GM23338 (cell line): Measurements from ENCODE around the gene EIF2AK3. TPM values are rescaled to one million over a fixed set of nuclear protein-coding genes. Genes with fewer than 3 reads are reported as not detected.
"Not testable (repeated sequence)": the region's sequence is repeated elsewhere in the genome, so short reads cannot be mapped to it uniquely, and the experiment has no call there.

Source experiments
- ATAC-seq: fragments of 200-7000 bp; cut with Tn5 transposase; 3 replicates; pipeline ENCODE4 v1.9.1; 2020
- DNase-seq: peaks from one replicate; pipeline ENCODE4 v3.0.0-alpha.2; 2015; ENCODE audit warnings: low spot score
- H2AFZ ChIP-seq: fragments of 200-600 bp; sonication (generic); 2 replicates; pipeline ENCODE4 v1.8.0; 2016; ENCODE audit warnings: antibody characterized with exemption, mild to moderate bottlenecking, moderate library complexity
- H3F3A ChIP-seq: fragments of 200-600 bp; sonication (generic); replicated peaks from 2 replicates; pipeline ENCODE4 v1.8.0; 2017; ENCODE audit warnings: antibody characterized with exemption, mixed run types, low read depth
- H3K27ac ChIP-seq: fragments of 200-600 bp; sonication (generic); 2 replicates; pipeline ENCODE4 v1.6.1; 2016; ENCODE audit warnings: low read depth
- H3K27me3 ChIP-seq: fragments of 200-600 bp; sonication (generic); 2 replicates; pipeline ENCODE4 v1.8.0; 2016; ENCODE audit warnings: mild to moderate bottlenecking, mixed run types, moderate library complexity; ENCODE audit not compliant: insufficient read depth
- H3K36me3 ChIP-seq: fragments of 200-600 bp; sonication (generic); 2 replicates; pipeline ENCODE4 v1.8.0; 2016; ENCODE audit warnings: mild to moderate bottlenecking; ENCODE audit not compliant: insufficient read depth
- H3K4me1 ChIP-seq: fragments of 200-600 bp; sonication (generic); 2 replicates; pipeline ENCODE4 v1.8.0; 2016; ENCODE audit warnings: mild to moderate bottlenecking, moderate library complexity; ENCODE audit not compliant: insufficient read depth
- H3K4me2 ChIP-seq: fragments of 200-600 bp; sonication (generic); 2 replicates; pipeline ENCODE4 v1.7.1; 2017; ENCODE audit warnings: mixed run types
- H3K4me3 ChIP-seq: fragments of 200-600 bp; sonication (generic); 2 replicates; pipeline ENCODE4 v1.6.1; 2016; ENCODE audit warnings: mixed run types
- H3K79me2 ChIP-seq: fragments of 200-600 bp; sonication (generic); replicated peaks from 2 replicates; pipeline ENCODE4 v1.8.0; 2017; ENCODE audit warnings: mild to moderate bottlenecking; ENCODE audit not compliant: insufficient read depth
- H3K9me2 ChIP-seq: fragments of 200-600 bp; sonication (generic); 2 replicates; pipeline ENCODE4 v1.8.0; 2017; ENCODE audit not compliant: insufficient read depth
- H4K20me1 ChIP-seq: fragments of 200-600 bp; sonication (generic); replicated peaks from 2 replicates; pipeline ENCODE4 v1.8.0; 2017; ENCODE audit warnings: mild to moderate bottlenecking; ENCODE audit not compliant: insufficient read depth
- H3K27ac Mint-ChIP-seq: 2 replicates; pipeline ENCODE4 v1.8.0; 2020; ENCODE audit warnings: inconsistent platforms, mild to moderate bottlenecking, moderate library complexity, mixed read lengths
- H3K27me3 Mint-ChIP-seq: 3 replicates; pipeline ENCODE4 v1.8.0; 2022; ENCODE audit warnings: low read depth, mild to moderate bottlenecking, moderate library complexity, mixed read lengths, inconsistent platforms; ENCODE audit not compliant: insufficient read depth, poor library complexity
- H3K36me3 Mint-ChIP-seq: 3 replicates; pipeline ENCODE4 v1.8.0; 2021; ENCODE audit warnings: low read depth, mild to moderate bottlenecking, inconsistent platforms, moderate library complexity, mixed read lengths
- H3K4me1 Mint-ChIP-seq: 3 replicates; pipeline ENCODE4 v1.8.0; 2020; ENCODE audit warnings: mild to moderate bottlenecking, inconsistent platforms, mixed read lengths
- H3K4me3 Mint-ChIP-seq: 3 replicates; pipeline ENCODE4 v1.8.0; 2021; ENCODE audit warnings: moderate library complexity, mild to moderate bottlenecking, inconsistent platforms, mixed read lengths
- H3K9me3 Mint-ChIP-seq: 3 replicates; pipeline ENCODE4 v1.8.0; 2020; ENCODE audit warnings: moderate library complexity, mild to moderate bottlenecking, inconsistent platforms, mixed read lengths
- CREB1 ChIP-seq: fragments of 250-450 bp; sonication (Bioruptor Pico); IDR thresholded peaks from 2 replicates; pipeline ENCODE4 v1.5.0; 2020; ENCODE audit warnings: low read depth, mild to moderate bottlenecking, moderate library complexity
- POLR2AphosphoS5 ChIP-seq: IDR thresholded peaks from 2 replicates; pipeline ENCODE4 v1.6.1; 2016; ENCODE audit warnings: antibody characterized with exemption, low read depth
- ZNF114 ChIP-seq: fragments of 250-450 bp; sonication (Bioruptor Pico); IDR thresholded peaks from 2 replicates; pipeline ENCODE4 v1.5.0; 2020; ENCODE audit warnings: mild to moderate bottlenecking, moderate library complexity
- polyA plus RNA-seq: library from polyadenylated mRNA; unstranded; fragments of >200 nt; fragmentation: Nextera tagmentation; extraction: Ambion mirVana; gene quantifications from 2 replicates; pipeline ENCODE4 v1.2.1, GENCODE V29; 2016
- total RNA-seq: library from RNA; depleted of rRNA; stranded (reverse); fragments of >200 nt; shearing (Covaris generic); gene quantifications from 2 replicates; pipeline ENCODE4 v1.2.3, GENCODE V29; 2014
- TF ChIP-seq, protein P1 (sequence below), 2 experiments: fragments of 200-600 bp in 1 of 2; sonication (generic) in 1 of 2; conservative IDR thresholded peaks; 2 replicates each; pipeline versions ENCODE4 v1.5.1 to v1.6.1; 2016 to 2017; ENCODE audit warnings: antibody characterized with exemption in 2 of 2, low read depth in 2 of 2, mild to moderate bottlenecking in 2 of 2, moderate library complexity in 1 of 2
- TF ChIP-seq, protein P2 (sequence below): fragments of 250-450 bp; sonication (Bioruptor Pico); IDR thresholded peaks from 2 replicates; pipeline ENCODE4 v1.5.0; 2020; ENCODE audit warnings: mild to moderate bottlenecking, moderate library complexity

Gene EIF2AK3
- total and polyA plus RNA-seq, 2 experiments from 2014 or later, result 5.9 to 24.2 TPM

DNA sequence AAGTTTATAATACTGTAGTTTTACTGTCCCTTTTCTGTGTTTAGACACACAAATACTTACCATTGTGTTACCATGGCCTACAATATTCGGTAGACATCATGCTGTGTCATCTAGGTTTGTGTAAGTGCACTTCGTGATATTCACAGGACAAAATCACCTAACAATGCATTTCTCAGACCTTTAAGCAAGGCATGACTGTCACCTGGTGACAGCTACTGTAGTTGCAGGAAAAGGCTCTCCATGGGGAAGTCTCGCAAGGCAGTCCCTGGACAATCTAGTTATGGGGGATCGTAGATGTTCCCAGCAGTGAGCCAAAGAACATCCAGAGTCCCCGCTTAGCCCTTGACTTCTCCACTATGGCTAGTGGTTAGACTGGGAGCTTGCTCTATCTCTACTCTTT, 73.1 kb downstream of the EIF2AK3 start:
- Mint-ChIP-seq H3K36me3 (no peaks in the 10 kb centered on the region; the same call in 1 of the 3 replicates), H3K4me1 (peaks cover 17% of the 10 kb centered on the region), H3K4me3 (no peak overlapping the region), H3K27ac (peak overlapping the region; percentile 51), H3K27me3 (peaks cover 3% of the 10 kb centered on the region), H3K9me3 (no peaks in the 10 kb centered on the region)
- TF ChIP-seq, protein P1, sequence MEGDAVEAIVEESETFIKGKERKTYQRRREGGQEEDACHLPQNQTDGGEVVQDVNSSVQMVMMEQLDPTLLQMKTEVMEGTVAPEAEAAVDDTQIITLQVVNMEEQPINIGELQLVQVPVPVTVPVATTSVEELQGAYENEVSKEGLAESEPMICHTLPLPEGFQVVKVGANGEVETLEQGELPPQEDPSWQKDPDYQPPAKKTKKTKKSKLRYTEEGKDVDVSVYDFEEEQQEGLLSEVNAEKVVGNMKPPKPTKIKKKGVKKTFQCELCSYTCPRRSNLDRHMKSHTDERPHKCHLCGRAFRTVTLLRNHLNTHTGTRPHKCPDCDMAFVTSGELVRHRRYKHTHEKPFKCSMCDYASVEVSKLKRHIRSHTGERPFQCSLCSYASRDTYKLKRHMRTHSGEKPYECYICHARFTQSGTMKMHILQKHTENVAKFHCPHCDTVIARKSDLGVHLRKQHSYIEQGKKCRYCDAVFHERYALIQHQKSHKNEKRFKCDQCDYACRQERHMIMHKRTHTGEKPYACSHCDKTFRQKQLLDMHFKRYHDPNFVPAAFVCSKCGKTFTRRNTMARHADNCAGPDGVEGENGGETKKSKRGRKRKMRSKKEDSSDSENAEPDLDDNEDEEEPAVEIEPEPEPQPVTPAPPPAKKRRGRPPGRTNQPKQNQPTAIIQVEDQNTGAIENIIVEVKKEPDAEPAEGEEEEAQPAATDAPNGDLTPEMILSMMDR (conservative IDR thresholded peaks at IDR 0.05; ENCODE audit: low read depth in 2 of 2), result peak; percentile 74 to 89
- TF ChIP-seq POLR2AphosphoS5, result no peak
- Histone ChIP-seq H3F3A (no peaks in the 10 kb centered on the region), H3K4me1 (peaks cover 10% of the 10 kb centered on the region), H3K79me2 (no peaks in the 10 kb centered on the region), H3K27me3 (no peaks in the 10 kb centered on the region), H3K36me3 (peaks cover 9% of the 10 kb centered on the region; the same call in 1 of the 2 replicates), H3K4me3 (no peak overlapping the region), H3K9me2 (no peaks in the 10 kb centered on the region), H2AFZ (no peak overlapping the region), H4K20me1 (0 out of 2 replicates have a peak, but pooled peaks cover 3% of the 10 kb centered on the region), H3K27ac (0 out of 2 replicates have a peak overlapping the region, but pooled peaks have one; percentile 59), H3K4me2 (no peak overlapping the region)
- DNase-seq (peak; percentile 63), ATAC-seq (peak; percentile 41)

DNA sequence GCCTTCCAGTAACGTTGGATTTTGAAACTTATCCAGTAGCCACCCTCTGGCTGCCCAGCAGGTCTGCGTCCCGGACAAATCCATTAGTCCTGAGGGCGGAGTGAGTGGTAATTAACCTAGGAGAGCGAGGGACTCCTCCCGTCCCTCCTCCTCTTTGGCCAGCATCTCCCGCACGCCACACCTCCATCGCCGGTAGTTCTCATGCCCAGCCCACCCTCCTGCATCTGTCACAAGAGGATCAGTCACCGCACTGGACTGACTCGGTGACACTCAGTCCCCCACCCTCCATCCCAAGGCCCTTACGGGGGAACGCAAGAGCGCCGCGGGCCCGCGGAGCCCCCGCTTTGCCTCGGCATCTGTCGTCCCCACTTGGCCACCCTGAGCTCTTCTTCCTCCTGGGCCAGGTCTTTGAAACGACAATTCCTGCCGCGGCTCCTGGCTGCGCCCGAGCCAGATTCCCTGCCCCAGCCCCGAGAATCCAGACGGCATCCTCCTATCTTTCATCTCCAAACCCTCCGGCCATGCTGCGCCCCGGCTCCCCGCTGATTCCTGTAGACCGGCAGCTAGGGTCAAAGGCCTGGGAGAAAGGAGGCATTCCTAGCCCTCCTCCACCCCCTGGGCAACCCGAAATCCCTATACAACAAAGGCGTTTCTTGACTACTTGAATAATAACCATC, 77.5 kb downstream of the EIF2AK3 start:
- Mint-ChIP-seq H3K4me3 (peak overlapping the region; percentile 68), H3K27ac (no peak overlapping the region), H3K9me3 (no peaks in the 10 kb centered on the region), H3K27me3 (peaks cover 5% of the 10 kb centered on the region), H3K4me1 (peaks cover 17% of the 10 kb centered on the region), H3K36me3 (peaks cover 4% of the 10 kb centered on the region; the same call in 2 of the 3 replicates)
- no peaks in the 10 kb centered on the region for H3K36me3 ChIP-seq
- ATAC-seq (peak; percentile 86), DNase-seq (peak; percentile 88)
- no peak overlapping the region for H3K27ac ChIP-seq
- no peaks in the 10 kb centered on the region for H3K27me3 ChIP-seq
- H3K4me1 ChIP-seq, result peaks cover 10% of the 10 kb centered on the region
- TF ChIP-seq CREB1, result no peak
- TF ChIP-seq ZNF114 (CRISPR knock-in tag), result no peak
- TF ChIP-seq POLR2AphosphoS5, result no peak
- TF ChIP-seq, protein P2, sequence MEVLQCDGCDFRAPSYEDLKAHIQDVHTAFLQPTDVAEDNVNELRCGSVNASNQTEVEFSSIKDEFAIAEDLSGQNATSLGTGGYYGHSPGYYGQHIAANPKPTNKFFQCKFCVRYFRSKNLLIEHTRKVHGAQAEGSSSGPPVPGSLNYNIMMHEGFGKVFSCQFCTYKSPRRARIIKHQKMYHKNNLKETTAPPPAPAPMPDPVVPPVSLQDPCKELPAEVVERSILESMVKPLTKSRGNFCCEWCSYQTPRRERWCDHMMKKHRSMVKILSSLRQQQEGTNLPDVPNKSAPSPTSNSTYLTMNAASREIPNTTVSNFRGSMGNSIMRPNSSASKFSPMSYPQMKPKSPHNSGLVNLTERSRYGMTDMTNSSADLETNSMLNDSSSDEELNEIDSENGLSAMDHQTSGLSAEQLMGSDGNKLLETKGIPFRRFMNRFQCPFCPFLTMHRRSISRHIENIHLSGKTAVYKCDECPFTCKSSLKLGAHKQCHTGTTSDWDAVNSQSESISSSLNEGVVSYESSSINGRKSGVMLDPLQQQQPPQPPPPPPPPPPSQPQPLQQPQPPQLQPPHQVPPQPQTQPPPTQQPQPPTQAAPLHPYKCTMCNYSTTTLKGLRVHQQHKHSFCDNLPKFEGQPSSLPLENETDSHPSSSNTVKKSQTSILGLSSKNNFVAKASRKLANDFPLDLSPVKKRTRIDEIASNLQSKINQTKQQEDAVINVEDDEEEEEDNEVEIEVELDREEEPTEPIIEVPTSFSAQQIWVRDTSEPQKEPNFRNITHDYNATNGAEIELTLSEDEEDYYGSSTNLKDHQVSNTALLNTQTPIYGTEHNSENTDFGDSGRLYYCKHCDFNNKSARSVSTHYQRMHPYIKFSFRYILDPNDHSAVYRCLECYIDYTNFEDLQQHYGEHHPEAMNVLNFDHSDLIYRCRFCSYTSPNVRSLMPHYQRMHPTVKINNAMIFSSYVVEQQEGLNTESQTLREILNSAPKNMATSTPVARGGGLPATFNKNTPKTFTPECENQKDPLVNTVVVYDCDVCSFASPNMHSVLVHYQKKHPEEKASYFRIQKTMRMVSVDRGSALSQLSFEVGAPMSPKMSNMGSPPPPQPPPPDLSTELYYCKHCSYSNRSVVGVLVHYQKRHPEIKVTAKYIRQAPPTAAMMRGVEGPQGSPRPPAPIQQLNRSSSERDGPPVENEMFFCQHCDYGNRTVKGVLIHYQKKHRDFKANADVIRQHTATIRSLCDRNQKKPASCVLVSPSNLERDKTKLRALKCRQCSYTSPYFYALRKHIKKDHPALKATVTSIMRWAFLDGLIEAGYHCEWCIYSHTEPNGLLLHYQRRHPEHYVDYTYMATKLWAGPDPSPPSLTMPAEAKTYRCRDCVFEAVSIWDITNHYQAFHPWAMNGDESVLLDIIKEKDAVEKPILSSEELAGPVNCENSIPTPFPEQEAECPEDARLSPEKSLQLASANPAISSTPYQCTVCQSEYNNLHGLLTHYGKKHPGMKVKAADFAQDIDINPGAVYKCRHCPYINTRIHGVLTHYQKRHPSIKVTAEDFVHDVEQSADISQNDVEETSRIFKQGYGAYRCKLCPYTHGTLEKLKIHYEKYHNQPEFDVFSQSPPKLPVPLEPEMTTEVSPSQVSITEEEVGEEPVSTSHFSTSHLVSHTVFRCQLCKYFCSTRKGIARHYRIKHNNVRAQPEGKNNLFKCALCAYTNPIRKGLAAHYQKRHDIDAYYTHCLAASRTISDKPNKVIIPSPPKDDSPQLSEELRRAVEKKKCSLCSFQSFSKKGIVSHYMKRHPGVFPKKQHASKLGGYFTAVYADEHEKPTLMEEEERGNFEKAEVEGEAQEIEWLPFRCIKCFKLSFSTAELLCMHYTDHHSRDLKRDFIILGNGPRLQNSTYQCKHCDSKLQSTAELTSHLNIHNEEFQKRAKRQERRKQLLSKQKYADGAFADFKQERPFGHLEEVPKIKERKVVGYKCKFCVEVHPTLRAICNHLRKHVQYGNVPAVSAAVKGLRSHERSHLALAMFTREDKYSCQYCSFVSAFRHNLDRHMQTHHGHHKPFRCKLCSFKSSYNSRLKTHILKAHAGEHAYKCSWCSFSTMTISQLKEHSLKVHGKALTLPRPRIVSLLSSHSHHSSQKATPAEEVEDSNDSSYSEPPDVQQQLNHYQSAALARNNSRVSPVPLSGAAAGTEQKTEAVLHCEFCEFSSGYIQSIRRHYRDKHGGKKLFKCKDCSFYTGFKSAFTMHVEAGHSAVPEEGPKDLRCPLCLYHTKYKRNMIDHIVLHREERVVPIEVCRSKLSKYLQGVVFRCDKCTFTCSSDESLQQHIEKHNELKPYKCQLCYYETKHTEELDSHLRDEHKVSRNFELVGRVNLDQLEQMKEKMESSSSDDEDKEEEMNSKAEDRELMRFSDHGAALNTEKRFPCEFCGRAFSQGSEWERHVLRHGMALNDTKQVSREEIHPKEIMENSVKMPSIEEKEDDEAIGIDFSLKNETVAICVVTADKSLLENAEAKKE (CRISPR knock-in tag), result no peak
- H3K9me2 ChIP-seq, result no peaks in the 10 kb centered on the region
- no peaks in the 10 kb centered on the region for H3F3A ChIP-seq
- H3K79me2 ChIP-seq, result no peaks in the 10 kb centered on the region
- no peaks in the 10 kb centered on the region for H4K20me1 ChIP-seq
- peak overlapping the region; percentile 69 for H3K4me2 ChIP-seq
- H3K4me3 ChIP-seq, result peak overlapping the region; percentile 56
- peak overlapping the region; percentile 92; the same call in 1 of the 2 replicates for H2AFZ ChIP-seq

DNA sequence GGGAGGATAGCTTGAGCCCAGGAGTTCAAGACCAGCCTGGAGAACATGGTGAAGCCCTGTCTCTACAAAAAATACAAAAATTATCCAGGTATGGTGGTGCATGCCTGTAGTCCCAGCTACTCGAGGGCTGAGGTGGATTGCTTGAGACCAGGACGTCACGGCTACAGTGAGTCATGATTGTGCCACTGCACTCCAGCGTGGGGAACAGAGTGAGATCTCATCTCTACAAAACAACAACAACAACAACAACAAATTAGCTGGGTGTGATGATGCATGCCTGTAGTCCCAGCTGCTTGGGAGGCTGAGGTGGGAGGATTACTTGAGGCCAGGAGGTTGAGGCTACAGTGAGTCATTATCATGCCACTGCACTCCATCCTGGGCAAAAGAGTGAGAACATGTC, 81.0 kb downstream of the EIF2AK3 start:
- H3K4me3 ChIP-seq, H3K36me3 ChIP-seq, ATAC-seq, H3F3A ChIP-seq, H3K27ac Mint-ChIP-seq, H3K79me2 ChIP-seq, H3K9me3 Mint-ChIP-seq, H3K27ac ChIP-seq, H3K36me3 Mint-ChIP-seq, H3K4me3 Mint-ChIP-seq, H3K27me3 ChIP-seq, H3K9me2 ChIP-seq, DNase-seq, H2AFZ ChIP-seq, H3K4me1 ChIP-seq, H4K20me1 ChIP-seq, H3K4me2 ChIP-seq: not testable (repeated sequence)
- Mint-ChIP-seq H3K27me3 (peaks cover 13% of the 10 kb centered on the region), H3K4me1 (peaks cover 13% of the 10 kb centered on the region)
